ENCODE measurements around the gene NUDT3.
"Not testable (repeated sequence)": the region's sequence is repeated elsewhere in the genome, so short reads cannot be mapped to it uniquely, and the experiment has no call there.

DNA sequence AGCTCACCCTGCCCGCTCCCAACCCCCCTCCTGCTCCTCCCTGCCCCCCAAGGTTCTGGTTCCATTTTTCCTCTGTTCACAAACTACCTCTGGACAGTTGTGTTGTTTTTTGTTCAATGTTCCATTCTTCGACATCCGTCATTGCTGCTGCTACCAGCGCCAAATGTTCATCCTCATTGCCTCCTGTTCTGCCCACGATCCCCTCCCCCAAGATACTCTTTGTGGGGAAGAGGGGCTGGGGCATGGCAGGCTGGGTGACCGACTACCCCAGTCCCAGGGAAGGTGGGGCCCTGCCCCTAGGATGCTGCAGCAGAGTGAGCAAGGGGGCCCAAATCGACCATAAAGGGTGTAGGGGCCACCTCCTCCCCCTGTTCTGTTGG, 146.7 kb downstream of the NUDT3 start:
- TF ChIP-seq, protein P1, sequence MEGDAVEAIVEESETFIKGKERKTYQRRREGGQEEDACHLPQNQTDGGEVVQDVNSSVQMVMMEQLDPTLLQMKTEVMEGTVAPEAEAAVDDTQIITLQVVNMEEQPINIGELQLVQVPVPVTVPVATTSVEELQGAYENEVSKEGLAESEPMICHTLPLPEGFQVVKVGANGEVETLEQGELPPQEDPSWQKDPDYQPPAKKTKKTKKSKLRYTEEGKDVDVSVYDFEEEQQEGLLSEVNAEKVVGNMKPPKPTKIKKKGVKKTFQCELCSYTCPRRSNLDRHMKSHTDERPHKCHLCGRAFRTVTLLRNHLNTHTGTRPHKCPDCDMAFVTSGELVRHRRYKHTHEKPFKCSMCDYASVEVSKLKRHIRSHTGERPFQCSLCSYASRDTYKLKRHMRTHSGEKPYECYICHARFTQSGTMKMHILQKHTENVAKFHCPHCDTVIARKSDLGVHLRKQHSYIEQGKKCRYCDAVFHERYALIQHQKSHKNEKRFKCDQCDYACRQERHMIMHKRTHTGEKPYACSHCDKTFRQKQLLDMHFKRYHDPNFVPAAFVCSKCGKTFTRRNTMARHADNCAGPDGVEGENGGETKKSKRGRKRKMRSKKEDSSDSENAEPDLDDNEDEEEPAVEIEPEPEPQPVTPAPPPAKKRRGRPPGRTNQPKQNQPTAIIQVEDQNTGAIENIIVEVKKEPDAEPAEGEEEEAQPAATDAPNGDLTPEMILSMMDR (IDR thresholded peaks at IDR 0.05) = not testable (repeated sequence)
- not testable (repeated sequence) for TF ChIP-seq POLR2A, POLR2AphosphoS5 (IDR thresholded peaks at IDR 0.05)

Data from breast epithelium (tissue), 3 donors.